GM20000 (cell line): Measurements from ENCODE around the gene EBLN1.
"Not testable (repeated sequence)": the region's sequence is repeated elsewhere in the genome, so short reads cannot be mapped to it uniquely, and the experiment has no call there.

Source experiments
- DNase-seq: peaks from one replicate; pipeline ENCODE4 v3.0.0; 2012; ENCODE audit warnings: low spot score
- TF ChIP-seq, protein P1 (sequence below): IDR thresholded peaks from 2 replicates; pipeline ENCODE4 v1.5.1; 2012; ENCODE audit warnings: mild to moderate bottlenecking, control low read depth; ENCODE audit errors: extremely low read depth, missing control alignments

The EBLN1 gene

DNA sequence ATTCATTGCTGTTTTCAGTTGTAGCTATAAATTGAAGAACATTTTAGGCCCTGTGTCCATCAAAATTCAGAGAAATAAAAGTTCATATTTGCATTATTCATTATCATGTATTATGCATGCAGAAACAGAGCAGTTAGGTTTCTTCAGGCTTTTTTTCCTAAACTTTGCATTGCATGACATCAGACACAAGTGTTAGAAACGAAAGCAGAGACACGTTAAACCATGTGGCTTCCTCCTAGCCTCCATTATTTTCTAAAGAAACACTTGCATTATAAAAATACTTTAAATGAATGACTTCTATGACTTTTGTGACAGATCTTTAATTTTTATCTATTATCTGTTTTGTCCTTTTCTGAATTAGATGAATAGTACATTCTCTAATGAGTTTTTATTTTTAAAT lies 8.8 kb upstream of the EBLN1 start:
- TF ChIP-seq, protein P1, sequence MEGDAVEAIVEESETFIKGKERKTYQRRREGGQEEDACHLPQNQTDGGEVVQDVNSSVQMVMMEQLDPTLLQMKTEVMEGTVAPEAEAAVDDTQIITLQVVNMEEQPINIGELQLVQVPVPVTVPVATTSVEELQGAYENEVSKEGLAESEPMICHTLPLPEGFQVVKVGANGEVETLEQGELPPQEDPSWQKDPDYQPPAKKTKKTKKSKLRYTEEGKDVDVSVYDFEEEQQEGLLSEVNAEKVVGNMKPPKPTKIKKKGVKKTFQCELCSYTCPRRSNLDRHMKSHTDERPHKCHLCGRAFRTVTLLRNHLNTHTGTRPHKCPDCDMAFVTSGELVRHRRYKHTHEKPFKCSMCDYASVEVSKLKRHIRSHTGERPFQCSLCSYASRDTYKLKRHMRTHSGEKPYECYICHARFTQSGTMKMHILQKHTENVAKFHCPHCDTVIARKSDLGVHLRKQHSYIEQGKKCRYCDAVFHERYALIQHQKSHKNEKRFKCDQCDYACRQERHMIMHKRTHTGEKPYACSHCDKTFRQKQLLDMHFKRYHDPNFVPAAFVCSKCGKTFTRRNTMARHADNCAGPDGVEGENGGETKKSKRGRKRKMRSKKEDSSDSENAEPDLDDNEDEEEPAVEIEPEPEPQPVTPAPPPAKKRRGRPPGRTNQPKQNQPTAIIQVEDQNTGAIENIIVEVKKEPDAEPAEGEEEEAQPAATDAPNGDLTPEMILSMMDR: no peak
- DNase-seq: no peak

- TF ChIP-seq, protein P1: no peak
- peak; percentile 25 for DNase-seq
Measured at GRCh38 chr10:22222236-22223190, 4.7 kb upstream of the EBLN1 start.

DNA sequence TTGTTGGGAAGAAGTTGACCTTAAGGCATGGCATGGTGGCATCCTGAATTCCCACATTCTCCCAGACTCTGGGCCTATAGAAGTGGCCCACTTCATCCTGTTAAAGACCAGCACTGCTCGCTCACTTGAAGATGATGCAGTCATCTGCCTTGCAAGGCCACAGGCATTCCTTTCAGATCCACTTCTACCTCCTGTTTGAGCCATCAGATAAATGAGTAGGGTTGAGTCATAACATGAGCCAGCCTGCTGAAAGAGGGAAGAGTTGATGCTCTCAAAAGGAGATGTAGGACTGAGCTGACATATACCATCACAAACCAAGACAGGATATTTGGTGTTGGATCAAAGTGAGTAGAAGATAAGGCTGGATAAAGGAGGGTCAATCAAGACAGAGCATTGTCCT lies 1.5 kb upstream of the EBLN1 start:
- DNase-seq: no peak
- TF ChIP-seq, protein P1: no peak

DNA sequence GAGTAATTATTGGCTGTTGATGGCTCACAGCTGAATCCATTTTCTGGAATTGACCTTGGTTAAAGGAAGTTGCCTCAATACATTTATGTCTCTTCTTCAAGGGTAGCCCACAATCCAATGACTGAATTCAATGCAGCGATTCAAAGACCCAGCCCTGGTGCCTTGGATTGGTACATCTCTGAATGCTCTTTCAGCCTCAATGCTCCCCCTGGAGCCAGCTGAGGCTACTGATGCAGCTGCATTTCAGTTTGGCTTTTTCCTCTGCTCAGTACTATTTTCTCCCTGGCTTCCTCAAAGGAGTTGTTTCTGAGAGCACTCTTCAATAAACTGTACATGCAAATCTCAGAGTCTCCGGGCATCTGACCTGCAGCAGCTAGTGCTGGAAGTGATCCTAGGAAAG lies 633 bp upstream of the EBLN1 start:
- TF ChIP-seq, protein P1: no peak
- no peak for DNase-seq

DNA sequence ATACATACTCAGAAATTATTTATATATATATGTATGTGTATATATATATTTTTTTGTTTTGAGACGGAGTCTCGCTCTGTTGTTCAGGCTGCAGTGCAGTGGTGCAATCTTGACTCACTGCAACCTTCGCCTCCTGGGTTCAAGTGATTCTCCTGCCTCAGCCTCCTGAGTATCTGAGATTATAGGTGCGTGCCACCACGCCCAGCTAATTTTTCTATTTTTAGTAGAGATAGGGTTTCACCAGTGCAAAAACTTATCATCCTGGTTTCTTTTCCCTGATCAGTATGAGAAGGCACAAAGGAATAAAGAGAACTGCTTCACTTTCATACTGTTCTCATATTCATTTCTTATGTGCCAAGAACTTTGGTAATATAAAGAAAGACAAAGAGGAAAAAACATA lies 731 bp downstream of the EBLN1 start:
- DNase-seq: not testable (repeated sequence)

- TF ChIP-seq, protein P1: no peak
- no peak for DNase-seq
Measured at GRCh38 chr10:22210267-22210666, 7.5 kb downstream of the EBLN1 start.

DNA sequence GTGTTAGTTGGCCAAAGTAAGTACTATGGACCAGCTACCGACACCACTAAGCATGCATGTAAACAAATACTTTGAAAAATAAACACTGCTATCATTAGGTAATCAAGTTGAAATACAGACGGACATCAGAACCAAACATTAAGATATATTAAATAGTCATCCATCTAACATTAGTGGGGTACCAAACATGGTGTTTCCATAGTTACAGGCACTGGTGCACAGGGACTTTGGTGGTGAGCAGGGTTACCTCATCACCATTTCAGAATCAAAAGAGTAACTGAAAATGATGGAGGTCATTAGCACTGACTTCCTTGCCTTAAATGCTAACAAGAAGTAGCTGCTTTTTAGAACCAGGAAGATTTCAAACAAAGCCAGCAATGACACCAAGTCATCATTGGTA lies 23.9 kb downstream of the EBLN1 start:
- TF ChIP-seq, protein P1: no peak

GRCh38 chr10:22185586-22185985 lies 32.2 kb downstream of the EBLN1 start:
- DNase-seq: no peak
- TF ChIP-seq, protein P1: no peak

More for the DNA sequence above, 23.9 kb downstream of the EBLN1 start:
- DNase-seq: no peak
